Measurements from ENCODE around the gene RUFY4. TPM values are rescaled to one million over a fixed set of nuclear protein-coding genes. Genes with fewer than 3 reads are reported as not detected.
A peak's percentile ranks its signal among the peaks of the same experiment; 100 is the strongest.

RUFY4 gene
- total and polyA plus RNA-seq, 10 donors: 0.32 to 4.5 (median 2.6) TPM

DNA sequence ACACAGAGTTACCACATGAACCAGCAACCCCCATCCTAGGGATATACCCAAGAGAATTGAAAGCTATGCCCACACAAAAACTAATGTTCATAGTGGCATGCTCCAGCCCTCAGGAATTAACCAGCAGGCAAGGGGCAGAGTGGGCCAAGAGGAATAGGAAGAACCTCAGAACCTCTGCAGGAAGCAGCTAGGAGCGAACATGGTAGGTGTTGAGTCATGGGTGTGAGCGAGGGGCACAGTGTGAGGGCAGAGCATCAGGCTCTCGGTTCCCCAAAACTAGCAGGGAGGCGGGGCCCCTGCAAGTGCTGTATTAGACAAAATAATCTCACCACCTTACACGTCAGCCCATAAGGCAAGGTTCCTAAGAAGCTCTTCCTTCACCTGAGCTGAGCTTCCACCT lies 5.6 kb upstream of the RUFY4 start:
- peaks cover 0 to 30% (median 10%) of the 10 kb centered on the region in 6 donors for H3K4me1 ChIP-seq
- peak overlapping the region in 3 of 8 donors; percentile 15 to 60 (median 39) for H3K4me3 ChIP-seq
- no peak for DNase-seq
- H3K27me3 ChIP-seq (replicated peaks in 1 of 7): peaks cover 0 to 9% (median 0%) of the 10 kb centered on the region in 7 donors
- intact Hi-C loops (cut with DNase I; ENCODE audit: low total_unique reads): no loop called here
- H3K9me3 ChIP-seq: no peaks in the 10 kb centered on the region
- H3K36me3 ChIP-seq: no peaks in the 10 kb centered on the region
- TF ChIP-seq POLR2AphosphoS5 (IDR thresholded peaks at IDR 0.05) (peak in 2 of 3 donors; percentile 58 to 75), POLR2A (IDR thresholded peaks at IDR 0.05) (no peak)
- TF ChIP-seq, protein P1, sequence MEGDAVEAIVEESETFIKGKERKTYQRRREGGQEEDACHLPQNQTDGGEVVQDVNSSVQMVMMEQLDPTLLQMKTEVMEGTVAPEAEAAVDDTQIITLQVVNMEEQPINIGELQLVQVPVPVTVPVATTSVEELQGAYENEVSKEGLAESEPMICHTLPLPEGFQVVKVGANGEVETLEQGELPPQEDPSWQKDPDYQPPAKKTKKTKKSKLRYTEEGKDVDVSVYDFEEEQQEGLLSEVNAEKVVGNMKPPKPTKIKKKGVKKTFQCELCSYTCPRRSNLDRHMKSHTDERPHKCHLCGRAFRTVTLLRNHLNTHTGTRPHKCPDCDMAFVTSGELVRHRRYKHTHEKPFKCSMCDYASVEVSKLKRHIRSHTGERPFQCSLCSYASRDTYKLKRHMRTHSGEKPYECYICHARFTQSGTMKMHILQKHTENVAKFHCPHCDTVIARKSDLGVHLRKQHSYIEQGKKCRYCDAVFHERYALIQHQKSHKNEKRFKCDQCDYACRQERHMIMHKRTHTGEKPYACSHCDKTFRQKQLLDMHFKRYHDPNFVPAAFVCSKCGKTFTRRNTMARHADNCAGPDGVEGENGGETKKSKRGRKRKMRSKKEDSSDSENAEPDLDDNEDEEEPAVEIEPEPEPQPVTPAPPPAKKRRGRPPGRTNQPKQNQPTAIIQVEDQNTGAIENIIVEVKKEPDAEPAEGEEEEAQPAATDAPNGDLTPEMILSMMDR (IDR thresholded peaks at IDR 0.05 in 8 of 11, conservative IDR thresholded peaks at IDR 0.05 in 3 of 11): no peak
- peak overlapping the region in 4 of 8 donors; percentile 58 to 78 (median 68) for H3K27ac ChIP-seq
- WGBS, 5 donors: 31 to 45% (median 38%) methylated on average over 5 of the region's 5 CpGs

DNA sequence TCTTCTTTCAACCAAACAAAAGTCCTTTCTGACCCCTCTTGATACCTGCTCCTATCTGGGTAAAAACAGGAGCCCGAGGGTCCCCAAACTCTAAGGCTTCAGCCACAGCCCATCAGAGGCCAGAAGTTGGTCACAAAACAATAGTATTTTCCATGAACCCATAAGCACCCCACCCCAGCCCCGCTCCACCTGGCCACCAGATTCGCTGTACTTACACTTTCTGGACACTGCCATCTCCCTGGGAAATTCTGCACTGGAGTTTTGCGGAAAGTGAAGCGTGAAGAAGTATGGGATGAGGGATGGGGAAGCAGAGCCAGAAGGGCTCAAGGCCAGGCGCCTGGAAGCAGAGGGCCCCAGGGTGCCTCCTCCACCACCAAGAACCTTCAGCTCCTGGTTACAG lies 5.2 kb upstream of the RUFY4 start:
- H3K4me1 ChIP-seq: peaks cover 0 to 34% (median 12%) of the 10 kb centered on the region in 6 donors
- no peaks in the 10 kb centered on the region for H3K36me3 ChIP-seq
- 86 to 96% (median 92%) methylated on average over 6 of the region's 6 CpGs for whole genome bisulfite sequencing, 5 donors
- intact Hi-C loops (cut with DNase I; ENCODE audit: low total_unique reads): no loop called here
- peak overlapping the region in 6 of 8 donors; percentile 43 to 78 (median 63) for H3K27ac ChIP-seq
- no peak for TF ChIP-seq POLR2AphosphoS5 (IDR thresholded peaks at IDR 0.05)
- TF ChIP-seq, protein P1 (IDR thresholded peaks at IDR 0.05 in 8 of 11, conservative IDR thresholded peaks at IDR 0.05 in 3 of 11): no peak
- TF ChIP-seq POLR2A (IDR thresholded peaks at IDR 0.05): no peak
- DNase-seq: no peak
- peak overlapping the region in 4 of 8 donors; percentile 19 to 60 (median 30) for H3K4me3 ChIP-seq
- peaks cover 0 to 11% (median 0%) of the 10 kb centered on the region in 7 donors for H3K27me3 ChIP-seq (replicated peaks in 1 of 7)
- no peaks in the 10 kb centered on the region for H3K9me3 ChIP-seq

DNA sequence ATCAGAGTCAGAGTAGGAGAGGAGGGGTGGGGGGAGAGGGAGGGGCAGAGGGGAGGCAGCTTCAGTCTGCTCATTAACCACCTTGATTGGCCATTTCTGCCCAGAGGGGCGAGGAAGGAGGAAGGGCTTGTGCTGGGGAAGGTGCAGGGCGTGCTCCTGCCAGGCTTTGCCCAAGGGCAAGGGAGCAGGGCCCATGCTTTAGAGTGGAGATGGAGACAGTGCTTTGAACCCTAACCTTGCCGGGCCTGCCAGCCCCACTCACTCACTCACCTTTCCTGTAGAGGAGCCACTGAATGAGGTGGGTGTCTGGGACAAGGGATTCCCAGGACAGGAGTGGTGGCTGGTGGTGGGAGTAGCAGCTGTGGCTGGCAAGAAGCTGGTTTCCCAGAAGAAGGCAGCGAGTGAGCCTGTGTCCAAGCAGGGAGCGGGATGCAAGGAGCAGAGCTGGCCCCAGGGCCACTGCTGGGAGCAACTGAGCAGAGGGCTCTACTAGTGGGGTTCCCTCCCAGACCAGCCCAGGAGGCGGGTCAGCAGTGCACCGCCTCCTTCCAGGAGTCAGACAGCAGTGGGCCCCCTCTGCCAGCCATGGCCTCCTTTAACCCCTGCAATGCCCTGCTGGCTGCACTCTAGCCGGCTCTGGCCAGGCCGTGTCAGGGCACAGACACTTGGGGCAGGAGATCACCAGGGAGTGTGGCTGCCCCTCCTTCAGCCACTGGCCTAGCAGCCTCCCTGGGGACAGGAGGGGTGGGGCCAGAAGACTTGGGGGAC lies 3.6 kb upstream of the RUFY4 start:
- Histone ChIP-seq H3K4me1 (peaks cover 0 to 37% (median 14%) of the 10 kb centered on the region in 6 donors), H3K4me3 (peak overlapping the region in 4 of 8 donors; percentile 19 to 60 (median 30)), H3K27me3 (replicated peaks in 1 of 7) (peaks cover 0 to 11% (median 0%) of the 10 kb centered on the region in 7 donors), H3K27ac (peak overlapping the region in 6 of 8 donors; percentile 23 to 78 (median 63)), H3K9me3 (no peaks in the 10 kb centered on the region), H3K36me3 (no peaks in the 10 kb centered on the region)
- WGBS, 5 donors: 65 to 86% (median 72%) methylated on average over 7 to 9 of the region's 9 CpGs
- intact Hi-C loops (cut with DNase I; ENCODE audit: low total_unique reads): no loop called here
- DNase-seq: no peak
- TF ChIP-seq, protein P1 (IDR thresholded peaks at IDR 0.05 in 8 of 11, conservative IDR thresholded peaks at IDR 0.05 in 3 of 11): no peak
- TF ChIP-seq POLR2AphosphoS5 (IDR thresholded peaks at IDR 0.05): peak; percentile 55 to 74 (median 67)

DNA sequence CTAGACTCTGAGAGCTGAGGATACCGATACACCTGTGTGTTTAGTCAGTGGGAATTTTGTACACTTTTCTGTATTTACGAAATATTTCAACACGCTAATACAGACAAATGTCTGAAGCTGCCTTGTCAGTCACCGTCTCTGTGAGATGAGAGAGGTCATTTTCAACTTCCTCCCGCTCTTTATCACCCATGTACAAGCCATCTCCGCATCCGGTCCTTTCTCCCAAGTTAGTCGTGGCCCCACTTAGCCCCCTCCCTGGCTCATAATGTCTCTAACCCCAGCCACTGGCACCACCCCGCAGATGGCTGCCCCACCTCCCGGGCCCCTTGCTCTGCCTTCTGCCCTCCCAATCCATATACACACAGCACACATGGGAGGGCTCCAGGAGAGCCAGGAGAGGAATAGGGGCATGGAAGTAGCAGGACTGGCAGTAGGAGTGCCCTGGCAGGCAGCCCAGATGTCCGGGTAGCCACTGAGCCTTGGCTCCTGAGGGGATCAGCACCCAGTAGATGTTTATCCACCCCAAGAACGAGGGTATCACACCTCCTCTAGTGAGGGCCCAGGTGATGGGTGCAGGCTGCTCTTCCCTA lies 2.0 kb upstream of the RUFY4 start:
- WGBS, 5 donors: 23 to 44% (median 28%) methylated on average over 12 of the region's 12 CpGs
- Histone ChIP-seq H3K27me3 (replicated peaks in 1 of 7) (peaks cover 0 to 11% (median 0%) of the 10 kb centered on the region in 7 donors), H3K9me3 (no peaks in the 10 kb centered on the region), H3K27ac (peak overlapping the region in 3 of 8 donors; percentile 7 to 21 (median 16)), H3K4me3 (no peak overlapping the region), H3K36me3 (no peaks in the 10 kb centered on the region), H3K4me1 (peaks cover 0 to 37% (median 14%) of the 10 kb centered on the region in 6 donors)
- DNase-seq: no peak
- TF ChIP-seq POLR2AphosphoS5 (IDR thresholded peaks at IDR 0.05): peak in 1 of 3 donors; percentile 32
- TF ChIP-seq POLR2A (IDR thresholded peaks at IDR 0.05): no peak
- intact Hi-C loops (cut with DNase I; ENCODE audit: low total_unique reads): no loop called here

Data from spleen (tissue), 11 donors.